PC-9 (cell line): Measurements from ENCODE around the gene GABRB3. TPM values are rescaled to one million over a fixed set of nuclear protein-coding genes. Genes with fewer than 3 reads are reported as not detected.

Source experiments
- BruUV-seq: library from RNA; stranded (reverse); fragments of 400-500 nt; replicated peaks from 2 replicates; lab custom pipeline; 2021; lab: Mats Ljungman, UMichigan
- CTCF ChIA-PET: fragments of 300-600 bp; sonication (Branson Sonifier 250); formaldehyde crosslinking; loops from one replicate; lab custom pipeline; 2022; ENCODE audit warnings: antibody characterized with exemption; lab: Charles Lee
- POLR2A ChIA-PET: fragments of 300-600 bp; sonication (Branson Sonifier 250); formaldehyde crosslinking; loops from one replicate; lab custom pipeline; 2022; ENCODE audit warnings: antibody characterized with exemption; ENCODE audit not compliant: unreplicated experiment; lab: Charles Lee
- DNase-seq, 2 experiments: peaks; one replicate each; pipeline versions ENCODE4 v3.0.0 to v3.0.0-alpha.2; 2015 to 2022; ENCODE audit warnings: mixed read lengths in 1 of 2
- H2AFZ ChIP-seq: fragments of 200-600 bp; sonication (generic); 2 replicates; pipeline ENCODE4 v1.8.1; 2017; ENCODE audit warnings: antibody characterized with exemption
- H3F3A ChIP-seq: fragments of 200-600 bp; sonication (generic); 2 replicates; pipeline ENCODE4 v1.8.1; 2017; ENCODE audit warnings: antibody characterized with exemption, mild to moderate bottlenecking, low read depth; ENCODE audit not compliant: insufficient read depth
- H3K27ac ChIP-seq: fragments of 200-600 bp; sonication (generic); 2 replicates; pipeline ENCODE4 v1.6.1; 2016; ENCODE audit warnings: mixed run types
- H3K27me3 ChIP-seq: fragments of 200-600 bp; sonication (generic); 2 replicates; pipeline ENCODE4 v1.6.1; 2016; ENCODE audit warnings: low read depth, mixed run types; ENCODE audit not compliant: insufficient read depth
- H3K36me3 ChIP-seq: fragments of 200-600 bp; sonication (generic); 2 replicates; pipeline ENCODE4 v1.6.1; 2016; ENCODE audit warnings: low read depth, mixed run types
- H3K4me1 ChIP-seq: fragments of 200-600 bp; sonication (generic); replicated peaks from 2 replicates; pipeline ENCODE4 v1.6.1; 2016; ENCODE audit warnings: mixed run types; ENCODE audit not compliant: insufficient read depth
- H3K4me2 ChIP-seq: fragments of 200-600 bp; sonication (generic); 2 replicates; pipeline ENCODE4 v1.6.1; 2017; ENCODE audit warnings: mixed run types
- H3K4me3 ChIP-seq: fragments of 200-600 bp; sonication (generic); 2 replicates; pipeline ENCODE4 v1.6.1; 2016; ENCODE audit warnings: mixed run types
- H3K79me2 ChIP-seq: fragments of 200-600 bp; sonication (generic); 2 replicates; pipeline ENCODE4 v1.6.1; 2017; ENCODE audit warnings: low read depth, mixed run types
- H3K9me2 ChIP-seq: fragments of 200-600 bp; sonication (generic); 2 replicates; pipeline ENCODE4 v1.8.1; 2017; ENCODE audit warnings: mild to moderate bottlenecking; ENCODE audit not compliant: insufficient read depth
- H3K9me3 ChIP-seq: fragments of 200-600 bp; sonication (generic); 2 replicates; pipeline ENCODE4 v1.8.1; 2016; ENCODE audit warnings: low read depth; ENCODE audit not compliant: insufficient read depth
- H4K20me1 ChIP-seq: fragments of 200-600 bp; sonication (generic); 2 replicates; pipeline ENCODE4 v1.8.1; 2017; ENCODE audit not compliant: insufficient read depth
- CTCF ChIP-seq: fragments of 200-600 bp; sonication (generic); conservative IDR thresholded peaks from 2 replicates; pipeline ENCODE4 v1.6.1; 2017; ENCODE audit warnings: mixed run types, antibody characterized with exemption, mild to moderate bottlenecking, moderate library complexity
- EZH2 ChIP-seq: fragments of 200-600 bp; sonication (generic); IDR thresholded peaks from 2 replicates; pipeline ENCODE4 v1.8.0; 2017; ENCODE audit warnings: antibody characterized with exemption, low read depth
- intact Hi-C: fragments of 100-400 bp; cut with micrococcal nuclease; formaldehyde crosslinking; loops from one replicate; pipeline ENCODE4 v1.10.0; 2022; ENCODE audit not compliant: unreplicated experiment
- total RNA-seq: library from RNA; stranded (reverse); gene quantifications from 2 replicates; pipeline ENCODE4 v1.2.3, GENCODE V29; 2021

GABRB3 gene
- total RNA-seq, 1 experiment from 2014 or later: 6.3 TPM

DNA sequence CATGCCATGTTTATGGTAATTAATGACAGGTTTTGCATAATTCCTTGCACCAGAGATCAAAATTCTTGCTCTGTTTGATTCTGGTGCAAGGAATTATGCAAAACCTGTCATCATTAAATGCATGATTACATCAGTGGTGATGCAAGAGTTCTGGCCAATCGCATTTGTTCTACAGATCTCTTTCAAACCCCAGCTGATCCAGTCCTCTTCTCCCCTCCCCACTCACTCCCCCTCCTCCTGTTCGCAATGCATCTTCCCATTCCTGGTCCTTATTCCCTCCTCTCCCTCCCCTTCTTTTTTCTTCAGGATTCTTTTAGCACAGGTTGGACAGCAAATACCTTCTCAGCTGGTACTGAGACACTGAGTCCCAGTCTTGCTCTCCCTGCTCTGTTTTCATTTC is 82.1 kb downstream of the GABRB3 start:
- TF ChIP-seq EZH2 (no peak), CTCF (no peak)
- no peaks in the 10 kb centered on the region for H3K9me2 ChIP-seq
- intact Hi-C loops: no loop called here
- no peak for DNase-seq
- peaks cover 4% of the 10 kb centered on the region; the same call in 1 of the 2 replicates for H3K27me3 ChIP-seq
- H3K4me2 ChIP-seq: no peak overlapping the region
- H2AFZ ChIP-seq: no peak overlapping the region
- no peaks in the 10 kb centered on the region for H3F3A ChIP-seq
- CTCF ChIA-PET: no interaction called here
- POLR2A ChIA-PET: no interaction called here
- H4K20me1 ChIP-seq: no peaks in the 10 kb centered on the region
- H3K9me3 ChIP-seq: no peaks in the 10 kb centered on the region
- no TSS peak for BruUV-seq
- H3K79me2 ChIP-seq: no peaks in the 10 kb centered on the region
- no peaks in the 10 kb centered on the region for H3K4me1 ChIP-seq
- no peaks in the 10 kb centered on the region for H3K36me3 ChIP-seq
- no peak overlapping the region for H3K27ac ChIP-seq
- no peak overlapping the region for H3K4me3 ChIP-seq

GRCh38 chr15:26689462-26689861 is 83.4 kb downstream of the GABRB3 start:
- POLR2A ChIA-PET: no interaction called here
- peaks cover 4% of the 10 kb centered on the region; the same call in 1 of the 2 replicates for H3K27me3 ChIP-seq
- no peaks in the 10 kb centered on the region for H3K79me2 ChIP-seq
- no peak for DNase-seq
- no peaks in the 10 kb centered on the region for H3K9me2 ChIP-seq
- H3K9me3 ChIP-seq: no peaks in the 10 kb centered on the region
- no peak overlapping the region for H2AFZ ChIP-seq
- no peaks in the 10 kb centered on the region for H4K20me1 ChIP-seq
- TF ChIP-seq EZH2 (no peak), CTCF (no peak)
- CTCF ChIA-PET: no interaction called here
- no peak overlapping the region for H3K4me3 ChIP-seq
- H3K4me2 ChIP-seq: no peak overlapping the region
- intact Hi-C loops: no loop called here
- H3F3A ChIP-seq: no peaks in the 10 kb centered on the region
- no peak overlapping the region for H3K27ac ChIP-seq
- H3K4me1 ChIP-seq: no peaks in the 10 kb centered on the region
- no peaks in the 10 kb centered on the region for H3K36me3 ChIP-seq
- no TSS peak for BruUV-seq

DNA sequence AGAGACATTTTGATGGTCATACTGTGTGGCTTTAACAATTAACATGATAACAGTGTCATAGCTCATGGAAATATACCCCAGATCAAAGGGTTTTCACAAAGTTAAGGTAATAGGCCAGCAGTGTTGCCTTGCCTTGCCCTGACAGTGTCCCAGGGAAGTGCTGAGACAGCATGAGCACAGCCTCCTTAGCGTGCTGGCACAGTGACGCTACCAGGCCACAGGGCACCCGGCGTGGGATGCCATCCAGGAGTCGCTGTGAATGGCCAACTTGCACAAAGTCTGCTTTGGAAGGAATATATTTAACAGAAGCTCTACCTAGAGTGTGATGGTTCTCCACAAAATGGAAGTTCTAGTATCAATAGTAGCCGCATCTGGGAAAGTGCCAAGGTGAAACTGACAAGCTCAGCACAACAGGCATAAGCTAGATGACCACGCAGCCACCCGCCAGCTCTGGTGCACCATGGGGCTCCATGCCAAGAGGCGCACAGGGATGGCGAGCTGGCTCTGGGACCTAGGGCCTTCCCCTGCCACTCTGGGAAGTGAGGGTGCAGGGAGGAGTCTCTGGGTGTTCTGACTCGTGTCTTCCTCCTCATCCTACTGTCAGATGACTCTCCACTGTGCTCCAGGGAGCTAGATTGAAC is 86.2 kb downstream of the GABRB3 start:
- Histone ChIP-seq H3K27ac (no peak overlapping the region), H3K9me2 (no peaks in the 10 kb centered on the region), H3K36me3 (no peaks in the 10 kb centered on the region), H3K4me1 (no peaks in the 10 kb centered on the region), H3K4me3 (no peak overlapping the region), H4K20me1 (no peaks in the 10 kb centered on the region), H3F3A (no peaks in the 10 kb centered on the region), H3K79me2 (no peaks in the 10 kb centered on the region), H3K4me2 (no peak overlapping the region), H3K9me3 (no peaks in the 10 kb centered on the region), H3K27me3 (peaks cover 4% of the 10 kb centered on the region; the same call in 1 of the 2 replicates), H2AFZ (no peak overlapping the region)
- POLR2A ChIA-PET: no interaction called here
- no peak for TF ChIP-seq CTCF
- DNase-seq: no peak
- intact Hi-C loops: no loop called here
- CTCF ChIA-PET: no interaction called here
- BruUV-seq: no TSS peak
